GM12878 (cell line): ENCODE results near the gene LRRN2. TPM values are rescaled to one million over a fixed set of nuclear protein-coding genes. Genes with fewer than 3 reads are reported as not detected.

ENCODE experiments used
- ATAC-seq: fragments of 200-7000 bp; cut with Tn5 transposase; 3 replicates; pipeline ENCODE4 v1.9.1; 2020; ENCODE audit warnings: mild to moderate bottlenecking, moderate library complexity
- BruUV-seq: library from RNA; stranded (reverse); fragments of 400-500 nt; replicated peaks from 2 replicates; lab custom pipeline; 2021; lab: Mats Ljungman, UMichigan
- CTCF ChIA-PET: fragments of 300-600 bp; sonication (Branson Sonifier 250); formaldehyde crosslinking; extraction: SDS; loops from one replicate; lab custom pipeline; 2021; ENCODE audit warnings: inconsistent platforms; lab: Yijun Ruan, JAX
- POLR2A ChIA-PET: fragments of 350-600 bp; formaldehyde crosslinking; extraction: SDS; loops from one replicate; lab custom pipeline; 2021; ENCODE audit warnings: inconsistent platforms; lab: Charles Lee
- RAD21 ChIA-PET: fragments of 300-600 bp; sonication (Branson Sonifier 250); formaldehyde crosslinking; loops from one replicate; lab custom pipeline; 2023; ENCODE audit warnings: antibody characterized with exemption; ENCODE audit not compliant: unreplicated experiment; lab: Charles Lee
- SMC1A ChIA-PET: fragments of 300-600 bp; sonication (Branson Sonifier 250); formaldehyde crosslinking; loops from one replicate; lab custom pipeline; 2023; ENCODE audit not compliant: unreplicated experiment, uncharacterized antibody; lab: Charles Lee
- DNase-seq: peaks from one replicate; pipeline ENCODE4 v3.0.0-alpha.2; 2011; ENCODE audit warnings: low read depth, low spot score
- FAIRE-seq: peaks from 3 replicates; lab custom pipeline; 2011; peaks lifted over from hg19 to GRCh38; lab: Jason Lieb, UNC
- H2AFZ ChIP-seq: 2 replicates; pipeline ENCODE4 v1.6.0; 2011; ENCODE audit warnings: low read depth, low read length, control low read depth; ENCODE audit not compliant: control insufficient read depth
- H3K27ac ChIP-seq: 2 replicates; pipeline ENCODE4 v1.5.1; 2011; ENCODE audit warnings: control low read depth; ENCODE audit not compliant: control insufficient read depth, insufficient read depth
- H3K27me3 ChIP-seq, 2 experiments: replicated peaks in 1 of 2; 2 replicates each; pipeline versions ENCODE4 v1.6.0 to v1.6.1; 2011; ENCODE audit warnings: low read length in 1 of 2; ENCODE audit not compliant: control insufficient read depth in 2 of 2, insufficient read depth in 2 of 2
- H3K36me3 ChIP-seq, 2 experiments: 2 replicates each; pipeline ENCODE4 v1.5.1; 2011; ENCODE audit warnings: low read length in 1 of 2; ENCODE audit not compliant: control insufficient read depth in 2 of 2, insufficient read depth in 2 of 2
- H3K4me1 ChIP-seq: 2 replicates; pipeline ENCODE4 v1.6.1; 2011; ENCODE audit warnings: mild to moderate bottlenecking, low read length, moderate library complexity, mixed read lengths; ENCODE audit not compliant: control insufficient read depth, insufficient read depth
- H3K4me2 ChIP-seq: 2 replicates; pipeline ENCODE4 v1.6.0; 2011; ENCODE audit warnings: control low read depth; ENCODE audit not compliant: control insufficient read depth, insufficient read depth
- H3K4me3 ChIP-seq: fragments of 200-600 bp; sonication (generic); 2 replicates; pipeline ENCODE4 v1.5.1; 2016
- H3K79me2 ChIP-seq: 2 replicates; pipeline ENCODE4 v1.6.0; 2011; ENCODE audit warnings: low read length; ENCODE audit not compliant: control insufficient read depth, insufficient read depth
- H3K9ac ChIP-seq: 2 replicates; pipeline ENCODE4 v1.8.0; 2011; ENCODE audit warnings: low read length, control low read depth, mixed read lengths; ENCODE audit not compliant: control insufficient read depth, insufficient read depth
- H3K9me3 ChIP-seq: replicated peaks from 3 replicates; pipeline ENCODE4 v1.5.1; 2011; ENCODE audit warnings: mild to moderate bottlenecking, low read length; ENCODE audit not compliant: control insufficient read depth, insufficient read depth
- H4K20me1 ChIP-seq: 2 replicates; pipeline ENCODE4 v1.6.0; 2011; ENCODE audit not compliant: control insufficient read depth, insufficient read depth
- CBX3 ChIP-seq: fragments of 200-600 bp; sonication (generic); IDR thresholded peaks from 2 replicates; pipeline ENCODE4 v1.6.1; 2016; ENCODE audit warnings: low read depth, borderline replicate concordance
- DPF2 ChIP-seq: fragments of 450-650 bp; IDR thresholded peaks from 2 replicates; pipeline ENCODE4 v1.6.1; 2017; ENCODE audit warnings: mild to moderate bottlenecking
- MTA2 ChIP-seq: fragments of 450-650 bp; IDR thresholded peaks from 2 replicates; pipeline ENCODE4 v1.6.1; 2016; ENCODE audit warnings: low read depth, mild to moderate bottlenecking, moderate library complexity
- RELA ChIP-seq: fragments of 450-650 bp; IDR thresholded peaks from 2 replicates; pipeline ENCODE4 v1.8.0; 2014; ENCODE audit warnings: borderline replicate concordance; ENCODE audit not compliant: partially characterized antibody
- SREBF1 ChIP-seq: IDR thresholded peaks from 2 replicates; pipeline ENCODE4 v1.6.1; 2012; ENCODE audit warnings: mild to moderate bottlenecking, low read length
- TBL1XR1 ChIP-seq: IDR thresholded peaks from 2 replicates; pipeline ENCODE4 v1.6.1; 2012; ENCODE audit warnings: low read depth, low read length, improper control_type of control experiment
- ZZZ3 ChIP-seq: IDR thresholded peaks from 2 replicates; pipeline ENCODE4 v1.6.1; 2011; ENCODE audit warnings: low read depth; ENCODE audit not compliant: control insufficient read depth, insufficient read length
- WGBS: methylation state at CpG from one replicate; pipeline ENCODE4 v1.1.6; 2016; ENCODE audit warnings: low lambda C conversion rate; ENCODE audit not compliant: insufficient replicate concordance, insufficient coverage; ENCODE audit errors: missing lambda C conversion rate; 5-methylcytosine and 5-hydroxymethylcytosine counted together
- in situ Hi-C: fragments of 300-500 bp; cut with MboI; formaldehyde crosslinking; loops from 9 replicates; pipeline ENCODE4 v1.14.3; 2018; ENCODE audit warnings: mixed read lengths
- intact Hi-C: fragments of 100-400 bp; cut with micrococcal nuclease; formaldehyde crosslinking; loops from one replicate; pipeline ENCODE4 v1.14.2; 2022; ENCODE audit not compliant: unreplicated experiment
- polyA plus RNA-seq, 11 experiments: library from polyadenylated mRNA; depleted of rRNA in 4 of 11; unstranded in 6 of 11; stranded (reverse) in 5 of 11; fragments of >200 nt; fragmentation: Nextera tagmentation in 4 of 11; fragmentation: Illumina TruSeq in 1 of 11; extraction: Ambion mirVana in 4 of 11; extraction: Trizol in 1 of 11; gene quantifications; 1 replicate in 1 of 11; 2 replicates in 10 of 11; pipeline versions ENCODE4 v1.2.1 to v1.2.3, GENCODE V29; 2011 to 2016; ENCODE audit warnings: inconsistent platforms in 2 of 11, missing spikeins in 2 of 11, low read depth in 1 of 11
- total RNA-seq, 4 experiments: library from RNA; depleted of rRNA in 3 of 4; stranded (reverse); fragments of >200 nt in 3 of 4; fragmentation: Illumina TruSeq in 1 of 4; extraction: Trizol in 1 of 4; gene quantifications; 2 replicates each; pipeline versions ENCODE4 v1.2.1 to v1.2.3, GENCODE V29; 2013 to 2021
- TF ChIP-seq, protein P1 (sequence below): fragments of 450-650 bp; IDR thresholded peaks from 2 replicates; pipeline ENCODE4 v1.6.1; 2017; ENCODE audit warnings: borderline replicate concordance

The LRRN2 gene
- total and polyA plus RNA-seq, 10 of the 15 experiments (the other 5 are each of a cell fraction or from before 2014, with no cell fraction given) = not detected

GRCh38 chr1:204676043-204676442 is 9.5 kb downstream of the LRRN2 start (continued):
- TF ChIP-seq, protein P1, sequence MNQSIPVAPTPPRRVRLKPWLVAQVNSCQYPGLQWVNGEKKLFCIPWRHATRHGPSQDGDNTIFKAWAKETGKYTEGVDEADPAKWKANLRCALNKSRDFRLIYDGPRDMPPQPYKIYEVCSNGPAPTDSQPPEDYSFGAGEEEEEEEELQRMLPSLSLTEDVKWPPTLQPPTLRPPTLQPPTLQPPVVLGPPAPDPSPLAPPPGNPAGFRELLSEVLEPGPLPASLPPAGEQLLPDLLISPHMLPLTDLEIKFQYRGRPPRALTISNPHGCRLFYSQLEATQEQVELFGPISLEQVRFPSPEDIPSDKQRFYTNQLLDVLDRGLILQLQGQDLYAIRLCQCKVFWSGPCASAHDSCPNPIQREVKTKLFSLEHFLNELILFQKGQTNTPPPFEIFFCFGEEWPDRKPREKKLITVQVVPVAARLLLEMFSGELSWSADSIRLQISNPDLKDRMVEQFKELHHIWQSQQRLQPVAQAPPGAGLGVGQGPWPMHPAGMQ = no peak
- TF ChIP-seq SREBF1 (no peak), RELA (no peak), MTA2 (no peak)

DNA sequence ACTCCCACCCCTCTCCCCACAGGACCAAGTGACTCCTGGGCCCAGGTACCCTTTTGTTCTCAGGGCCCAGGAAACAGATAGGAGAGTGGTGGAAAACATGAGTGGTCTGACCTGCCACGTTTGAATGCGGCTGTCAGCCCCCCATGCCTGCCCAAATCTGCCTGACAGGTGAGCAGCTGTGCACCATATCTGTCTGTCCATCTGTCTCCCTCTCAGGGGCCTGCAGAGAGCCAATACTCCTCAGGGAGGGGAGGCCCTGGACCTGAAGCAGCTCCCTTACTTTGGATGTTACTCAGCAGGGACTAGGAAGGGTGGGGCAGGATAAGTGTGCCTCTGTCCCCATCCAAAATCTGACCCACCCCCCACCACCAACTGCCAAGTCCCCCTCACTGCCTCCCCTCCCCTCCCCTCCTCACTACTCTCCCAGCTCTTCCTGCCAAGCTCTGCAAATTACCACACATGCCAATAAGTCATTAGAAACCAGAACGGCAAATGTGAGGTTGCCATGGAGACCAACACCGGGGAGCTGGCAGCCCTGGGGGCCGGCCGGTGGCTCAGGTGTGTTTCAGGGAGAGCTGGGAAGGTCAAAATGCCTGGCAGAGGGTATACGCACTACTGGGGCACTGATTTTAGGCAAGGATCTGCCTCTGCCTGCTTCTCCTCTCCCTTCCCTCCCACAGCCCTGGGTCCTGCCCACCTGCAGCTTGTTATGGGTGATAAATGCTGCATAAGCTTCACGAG is 11.5 kb downstream of the LRRN2 start:
- Histone ChIP-seq H3K27ac (no peak overlapping the region), H2AFZ (no peak overlapping the region), H3K36me3 (no peaks in the 10 kb centered on the region), H3K9ac (no peak overlapping the region), H3K4me1 (no peaks in the 10 kb centered on the region), H4K20me1 (no peaks in the 10 kb centered on the region; the same call in 1 of the 2 replicates), H3K27me3 (peaks cover 2 to 8% of the 10 kb centered on the region in 2 experiments; a peak in 3 of 4 replicates), H3K4me3 (no peak overlapping the region), H3K4me2 (no peak overlapping the region), H3K79me2 (no peaks in the 10 kb centered on the region), H3K9me3 (no peaks in the 10 kb centered on the region)
- BruUV-seq = no TSS peak
- FAIRE-seq (no peak), DNase-seq (no peak), ATAC-seq (no peak)
- intact Hi-C loops (no loop called here), in situ Hi-C loops (no loop called here)
- RAD21 ChIA-PET = no interaction called here
- TF ChIP-seq DPF2 (no peak), ZZZ3 (no peak), CBX3 (no peak), TBL1XR1 (no peak)
- 10% methylated on average over 8 of the region's 8 CpGs for WGBS
- POLR2A ChIA-PET = no interaction called here
- CTCF ChIA-PET = interaction anchor here (1.1 to 1.6 kb wide), 2 partner anchors 27 to 73 kb away, joined by 3 to 4 read pairs; no protein-coding TSS in a partner anchor
- SMC1A ChIA-PET = no interaction called here
